Trophoblast cell (in vitro differentiated cells and primary cell): ENCODE data around the gene PCNX4.

Experiments used
- DNase-seq, 2 donors: peaks; one replicate each; pipeline ENCODE4 v3.0.0-alpha.2; 2016
- H2AFZ ChIP-seq: 2 replicates; pipeline ENCODE4 v1.6.1; 2013; ENCODE audit warnings: low read length, moderate library complexity, mild to moderate bottlenecking; ENCODE audit not compliant: insufficient read depth, poor library complexity
- H2AK5ac ChIP-seq: 2 replicates; pipeline ENCODE4 v1.6.1; 2013; ENCODE audit warnings: mild to moderate bottlenecking, low read length
- H2BK120ac ChIP-seq: 2 replicates; pipeline ENCODE4 v1.6.1; 2013; ENCODE audit warnings: low read length, mild to moderate bottlenecking, moderate library complexity; ENCODE audit not compliant: insufficient read depth, poor library complexity
- H2BK12ac ChIP-seq: 2 replicates; pipeline ENCODE4 v1.6.1; 2013; ENCODE audit warnings: mild to moderate bottlenecking, low read length, moderate library complexity
- H2BK5ac ChIP-seq: 2 replicates; pipeline ENCODE4 v1.6.1; 2013; ENCODE audit warnings: low read length, low read depth, moderate library complexity, mild to moderate bottlenecking; ENCODE audit not compliant: poor library complexity
- H3K14ac ChIP-seq: 2 replicates; pipeline ENCODE4 v1.6.1; 2013; ENCODE audit warnings: mild to moderate bottlenecking, low read length
- H3K18ac ChIP-seq: 2 replicates; pipeline ENCODE4 v1.6.1; 2013; ENCODE audit warnings: mild to moderate bottlenecking, low read length
- H3K23ac ChIP-seq: 2 replicates; pipeline ENCODE4 v1.6.1; 2013; ENCODE audit warnings: low read length
- H3K27ac ChIP-seq: 2 replicates; pipeline ENCODE4 v1.5.1; 2013; ENCODE audit warnings: low read depth, mild to moderate bottlenecking, inconsistent platforms, low read length, moderate library complexity
- H3K27me3 ChIP-seq: 2 replicates; pipeline ENCODE4 v1.6.1; 2013; ENCODE audit warnings: inconsistent platforms, mild to moderate bottlenecking, low read length, moderate library complexity; ENCODE audit not compliant: insufficient read depth
- H3K36me3 ChIP-seq, 2 experiments: 1 replicate in 1 of 2; 2 replicates in 1 of 2; pipeline ENCODE4 v1.6.1; 2013; ENCODE audit warnings: low read length in 2 of 2, mild to moderate bottlenecking in 2 of 2, moderate library complexity in 1 of 2; ENCODE audit not compliant: insufficient read depth in 2 of 2, control insufficient read depth in 1 of 2
- H3K4ac ChIP-seq: 2 replicates; pipeline ENCODE4 v1.6.1; 2013; ENCODE audit warnings: low read depth, mild to moderate bottlenecking, low read length, moderate library complexity
- H3K4me1 ChIP-seq, 2 experiments: 1 replicate in 1 of 2; 2 replicates in 1 of 2; pipeline ENCODE4 v1.6.1; 2013; ENCODE audit warnings: low read length in 2 of 2, mild to moderate bottlenecking in 2 of 2, moderate library complexity in 1 of 2; ENCODE audit not compliant: insufficient read depth in 2 of 2, control insufficient read depth in 1 of 2
- H3K4me2 ChIP-seq: 2 replicates; pipeline ENCODE4 v1.6.1; 2013; ENCODE audit warnings: inconsistent platforms, mild to moderate bottlenecking, low read length, moderate library complexity
- H3K4me3 ChIP-seq: 2 replicates; pipeline ENCODE4 v1.5.1; 2013; ENCODE audit warnings: mild to moderate bottlenecking, low read depth, low read length, inconsistent platforms
- H3K79me1 ChIP-seq: one replicate; pipeline ENCODE4 v1.6.1; 2013; ENCODE audit warnings: low read length
- H3K79me2 ChIP-seq: 2 replicates; pipeline ENCODE4 v1.6.1; 2013; ENCODE audit warnings: low read length, mild to moderate bottlenecking; ENCODE audit not compliant: control insufficient read depth, insufficient read depth, poor library complexity
- H3K9ac ChIP-seq: 2 replicates; pipeline ENCODE4 v1.6.1; 2013; ENCODE audit warnings: mild to moderate bottlenecking, low read length
- H3K9me3 ChIP-seq: 2 replicates; pipeline ENCODE4 v1.6.1; 2013; ENCODE audit warnings: low read depth, mild to moderate bottlenecking, control low read depth, inconsistent platforms, low read length; ENCODE audit not compliant: insufficient read depth
- H4K12ac ChIP-seq: 2 replicates; pipeline ENCODE4 v1.6.1; 2013; ENCODE audit warnings: low read depth, mild to moderate bottlenecking, low read length, moderate library complexity
- H4K8ac ChIP-seq: 2 replicates; pipeline ENCODE4 v1.6.1; 2013; ENCODE audit warnings: low read depth, mild to moderate bottlenecking, low read length, moderate library complexity
- H4K91ac ChIP-seq: one replicate; pipeline ENCODE4 v1.6.1; 2013; ENCODE audit warnings: low read depth, mild to moderate bottlenecking, low read length, moderate library complexity
- WGBS: extraction: QIAGEN DNeasy Blood & Tissue Kit; methylation state at CpG from one replicate; pipeline ENCODE4 v1.1.7; 2013; ENCODE audit warnings: missing lambda C conversion rate; ENCODE audit not compliant: insufficient read length, insufficient coverage; ENCODE audit errors: extremely low coverage; 5-methylcytosine and 5-hydroxymethylcytosine counted together

PCNX4 gene

GRCh38 chr14:60163693-60164092 is 72.0 kb downstream of the PCNX4 start:
- Histone ChIP-seq H4K91ac (no peak overlapping the region), H2BK120ac (no peak overlapping the region), H3K18ac (no peak overlapping the region), H3K27ac (no peak overlapping the region), H3K79me1 (peaks cover 6% of the 10 kb centered on the region), H3K4me2 (no peak overlapping the region), H3K14ac (no peak overlapping the region), H3K4me1 (peaks cover 0 to 2% of the 10 kb centered on the region in 2 experiments), H2AK5ac (no peak overlapping the region), H2BK12ac (no peak overlapping the region), H4K12ac (no peak overlapping the region), H2AFZ (no peak overlapping the region), H4K8ac (no peak overlapping the region), H3K79me2 (peaks cover 8% of the 10 kb centered on the region), H3K27me3 (no peaks in the 10 kb centered on the region), H3K4ac (no peak overlapping the region), H3K23ac (no peak overlapping the region), H2BK5ac (no peak overlapping the region), H3K9me3 (no peaks in the 10 kb centered on the region), H3K4me3 (no peak overlapping the region), H3K9ac (no peak overlapping the region), H3K36me3 (peaks cover 0 to 7% of the 10 kb centered on the region in 2 experiments)
- no peak for DNase-seq
- no CpG with 5 or more reads among the region's 6 CpGs for WGBS

GRCh38 chr14:60164404-60164711 is 72.6 kb downstream of the PCNX4 start:
- Histone ChIP-seq H3K14ac (no peak overlapping the region), H3K9me3 (no peaks in the 10 kb centered on the region), H3K18ac (no peak overlapping the region), H3K27me3 (no peaks in the 10 kb centered on the region), H2BK5ac (no peak overlapping the region), H4K91ac (no peak overlapping the region), H3K27ac (no peak overlapping the region), H2AK5ac (no peak overlapping the region), H3K79me1 (peaks cover 6% of the 10 kb centered on the region), H3K4me2 (peak overlapping the region; percentile 93), H2AFZ (no peak overlapping the region), H4K12ac (no peak overlapping the region), H3K9ac (no peak overlapping the region), H2BK12ac (no peak overlapping the region), H3K4me1 (peaks cover 0 to 2% of the 10 kb centered on the region in 2 experiments), H2BK120ac (no peak overlapping the region), H3K4ac (no peak overlapping the region), H3K79me2 (peaks cover 7% of the 10 kb centered on the region), H4K8ac (no peak overlapping the region), H3K36me3 (peaks cover 0 to 7% of the 10 kb centered on the region in 2 experiments), H3K23ac (no peak overlapping the region), H3K4me3 (peak overlapping the region; percentile 98)
- DNase-seq: peak in 1 of 2 donors; percentile 74
- no CpG with 5 or more reads among the region's 5 CpGs for WGBS

- Histone ChIP-seq H3K79me2 (peaks cover 7% of the 10 kb centered on the region), H3K36me3 (peaks cover 0 to 7% of the 10 kb centered on the region in 2 experiments), H2BK120ac (peak within 1 kb of the TSS; percentile 92), H4K91ac (peak within 1 kb of the TSS; percentile 85), H3K14ac (peak within 1 kb of the TSS; percentile 94), H3K4me1 (peaks cover 0 to 2% of the 10 kb centered on the region in 2 experiments), H3K4ac (peak within 1 kb of the TSS; percentile 83), H3K23ac (no peak within 1 kb of the TSS), H4K12ac (peak within 1 kb of the TSS; percentile 92), H3K4me3 (peak within 1 kb of the TSS; percentile 98), H2AK5ac (peak within 1 kb of the TSS; percentile 57), H2BK5ac (peak within 1 kb of the TSS; percentile 70), H3K18ac (peak within 1 kb of the TSS; percentile 96), H4K8ac (peak within 1 kb of the TSS; percentile 96), H2BK12ac (peak within 1 kb of the TSS; percentile 24), H3K27me3 (no peaks in the 10 kb centered on the region), H2AFZ (peak within 1 kb of the TSS; percentile 94), H3K27ac (peak within 1 kb of the TSS; percentile 66), H3K79me1 (peaks cover 6% of the 10 kb centered on the region), H3K9ac (peak within 1 kb of the TSS; percentile 90), H3K4me2 (peak within 1 kb of the TSS; percentile 93), H3K9me3 (no peaks in the 10 kb centered on the region)
- peak; percentile 85 to 89 for DNase-seq
- no CpG with 5 or more reads among the region's 68 CpGs for WGBS
These were observed 73.2 kb downstream of the PCNX4 start, which contains the start of gene DHRS7 for GRCh38 chr14:60164712-60165546. Gene DHRS7 (minus strand): TSS chr14:60165398. CDS start chr14:60165309, 89 bp downstream.

GRCh38 chr14:60165547-60165876 is 73.8 kb downstream of the PCNX4 start:
- Histone ChIP-seq H4K8ac (no peak overlapping the region), H3K14ac (no peak overlapping the region), H3K4me2 (peak overlapping the region; percentile 93), H3K4me3 (peak overlapping the region; percentile 98), H3K18ac (no peak overlapping the region), H2BK5ac (no peak overlapping the region), H2AK5ac (no peak overlapping the region), H3K23ac (no peak overlapping the region), H3K27ac (no peak overlapping the region), H2BK120ac (no peak overlapping the region), H2AFZ (peak overlapping the region; percentile 94), H3K9ac (no peak overlapping the region), H4K91ac (no peak overlapping the region), H3K27me3 (no peaks in the 10 kb centered on the region), H3K79me1 (peaks cover 6% of the 10 kb centered on the region), H4K12ac (no peak overlapping the region), H3K79me2 (peaks cover 7% of the 10 kb centered on the region), H3K4me1 (peaks cover 0 to 2% of the 10 kb centered on the region in 2 experiments), H2BK12ac (no peak overlapping the region), H3K4ac (no peak overlapping the region), H3K9me3 (no peaks in the 10 kb centered on the region), H3K36me3 (peaks cover 0 to 5% of the 10 kb centered on the region in 2 experiments)
- DNase-seq: no peak
- WGBS: no CpG with 5 or more reads among the region's 4 CpGs
